Gastrocnemius medialis (tissue), 4 donors: Measurements from ENCODE around the gene CFAP77. TPM values are rescaled to one million over a fixed set of nuclear protein-coding genes. Genes with fewer than 3 reads are reported as not detected.

Source experiments
- ATAC-seq, 2 donors: fragments of 150-250 bp; one replicate each; pipeline ENCODE4 v1.9.1; 2016
- DNase-seq, 2 donors: peaks; one replicate each; pipeline ENCODE4 v3.0.0-alpha.2; 2019
- H3K27ac ChIP-seq, 4 donors: fragments of 200-600 bp; sonication (generic); 1 replicate in 1 of 4; 2 replicates in 3 of 4; pipeline ENCODE4 v1.5.1; 2016 to 2018; ENCODE audit warnings: mild to moderate bottlenecking in 2 of 4, moderate library complexity in 1 of 4
- H3K27me3 ChIP-seq, 3 donors: fragments of 200-600 bp; sonication (generic) in 2 of 3; 1 replicate in 1 of 3; 2 replicates in 2 of 3; pipeline versions ENCODE4 v1.5.1 to v1.6.0; 2016 to 2019; ENCODE audit warnings: mild to moderate bottlenecking in 1 of 3, moderate library complexity in 1 of 3
- H3K36me3 ChIP-seq, 2 donors: fragments of 200-600 bp; sonication (generic) in 1 of 2; one replicate each; pipeline ENCODE4 v1.5.1; 2017 to 2018
- H3K4me1 ChIP-seq, 2 donors: fragments of 200-600 bp; sonication (generic) in 1 of 2; one replicate each; pipeline ENCODE4 v1.5.1; 2016 to 2017; ENCODE audit warnings: mild to moderate bottlenecking in 2 of 2
- H3K4me3 ChIP-seq, 4 donors: fragments of 200-600 bp; sonication (generic) in 3 of 4; 1 replicate in 1 of 4; 2 replicates in 3 of 4; pipeline ENCODE4 v1.5.1; 2016 to 2019; ENCODE audit warnings: mild to moderate bottlenecking in 2 of 4
- H3K9me3 ChIP-seq, 3 donors: fragments of 200-600 bp; sonication (generic) in 2 of 3; 1 replicate in 1 of 3; 2 replicates in 2 of 3; pipeline ENCODE4 v1.5.1; 2016 to 2019
- POLR2A ChIP-seq, 2 donors: fragments of 450-650 bp; IDR thresholded peaks; one replicate each; pipeline ENCODE4 v1.6.1; 2017; ENCODE audit warnings: antibody characterized with exemption in 2 of 2, mild to moderate bottlenecking in 2 of 2, moderate library complexity in 2 of 2
- in situ Hi-C, 4 donors: fragments of 200-750 bp; cut with MboI; loops; one replicate each; pipeline versions ENCODE4 v1.15.0 to v1.8.0; 2017; ENCODE audit warnings: low sequenced_read_pairs in 4 of 4
- intact Hi-C: fragments of 100-400 bp; cut with DNase I; formaldehyde crosslinking; loops from one replicate; pipeline ENCODE4 v1.15.1; 2023; ENCODE audit warnings: low total_unique reads
- total RNA-seq, 4 donors: library from RNA; depleted of rRNA; stranded (reverse); fragments of >200 nt; gene quantifications; one replicate each; pipeline versions ENCODE4 v1.1.0 to v1.2.3, GENCODE V29; 2016
- TF ChIP-seq, protein P1 (sequence below), 5 experiments: fragments of 450-650 bp in 3 of 5; fragments of 200-600 bp in 2 of 5; sonication (generic) in 2 of 5; IDR thresholded peaks in 4 of 5; conservative IDR thresholded peaks in 1 of 5; 1 replicate in 4 of 5; 2 replicates in 1 of 5; pipeline ENCODE4 v1.5.1; 2016 to 2019; ENCODE audit warnings: antibody characterized with exemption in 5 of 5, mild to moderate bottlenecking in 3 of 5, moderate library complexity in 3 of 5

CFAP77 gene
- total RNA-seq, 4 donors from 2014 or later: not detected

DNA sequence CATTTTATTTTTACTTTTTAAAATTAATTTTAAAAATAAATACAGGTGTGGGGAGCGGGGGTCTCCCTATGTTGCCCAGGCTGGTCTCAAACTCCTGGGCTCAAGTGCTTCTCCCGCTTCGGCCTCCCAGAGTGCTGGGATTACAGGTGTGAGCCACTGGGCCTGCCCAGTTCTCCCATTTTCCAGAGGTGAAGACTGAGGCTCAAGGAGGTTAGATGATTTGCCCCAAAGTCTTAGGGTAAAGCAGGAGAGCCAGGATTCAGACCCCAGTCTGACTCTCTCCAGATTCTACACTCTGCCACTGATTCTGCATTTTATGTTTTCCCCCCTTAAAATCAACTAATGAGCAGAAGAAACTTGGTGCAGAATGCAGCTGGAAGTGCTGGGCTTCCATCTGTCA lies 36.9 kb downstream of the CFAP77 start:
- intact Hi-C loops (no loop called here), in situ Hi-C loops (no loop called here)

DNA sequence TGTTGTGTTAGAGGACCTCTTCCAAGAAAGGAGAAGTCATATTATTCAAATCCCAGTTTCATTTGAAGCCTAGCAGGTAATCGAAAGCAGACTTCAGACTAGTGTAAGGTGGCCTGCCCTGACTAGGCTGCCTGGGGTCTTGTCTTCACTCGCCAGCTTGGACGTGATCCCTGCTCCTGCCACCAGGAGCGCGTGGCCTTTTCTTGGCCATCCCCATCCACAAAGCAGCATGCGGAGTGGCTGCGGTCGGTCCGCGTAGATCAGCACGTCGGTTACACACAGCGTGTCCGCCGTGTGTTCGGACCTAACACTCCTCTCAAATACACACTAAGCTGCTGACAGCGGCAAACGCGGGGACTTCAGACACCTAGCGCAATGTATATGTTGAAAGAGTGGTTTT lies 37.3 kb downstream of the CFAP77 start:
- peaks cover 0 to 25% (median 24%) of the 10 kb centered on the region in 3 donors for H3K27me3 ChIP-seq
- no peaks in the 10 kb centered on the region for H3K4me1 ChIP-seq
- in situ Hi-C loops: no loop called here
- intact Hi-C loops: no loop called here
- DNase-seq (no peak), ATAC-seq (no peak)
- H3K36me3 ChIP-seq: no peaks in the 10 kb centered on the region
- H3K9me3 ChIP-seq: no peaks in the 10 kb centered on the region
- TF ChIP-seq POLR2A (IDR thresholded peaks at IDR 0.05): no peak
- TF ChIP-seq, protein P1, sequence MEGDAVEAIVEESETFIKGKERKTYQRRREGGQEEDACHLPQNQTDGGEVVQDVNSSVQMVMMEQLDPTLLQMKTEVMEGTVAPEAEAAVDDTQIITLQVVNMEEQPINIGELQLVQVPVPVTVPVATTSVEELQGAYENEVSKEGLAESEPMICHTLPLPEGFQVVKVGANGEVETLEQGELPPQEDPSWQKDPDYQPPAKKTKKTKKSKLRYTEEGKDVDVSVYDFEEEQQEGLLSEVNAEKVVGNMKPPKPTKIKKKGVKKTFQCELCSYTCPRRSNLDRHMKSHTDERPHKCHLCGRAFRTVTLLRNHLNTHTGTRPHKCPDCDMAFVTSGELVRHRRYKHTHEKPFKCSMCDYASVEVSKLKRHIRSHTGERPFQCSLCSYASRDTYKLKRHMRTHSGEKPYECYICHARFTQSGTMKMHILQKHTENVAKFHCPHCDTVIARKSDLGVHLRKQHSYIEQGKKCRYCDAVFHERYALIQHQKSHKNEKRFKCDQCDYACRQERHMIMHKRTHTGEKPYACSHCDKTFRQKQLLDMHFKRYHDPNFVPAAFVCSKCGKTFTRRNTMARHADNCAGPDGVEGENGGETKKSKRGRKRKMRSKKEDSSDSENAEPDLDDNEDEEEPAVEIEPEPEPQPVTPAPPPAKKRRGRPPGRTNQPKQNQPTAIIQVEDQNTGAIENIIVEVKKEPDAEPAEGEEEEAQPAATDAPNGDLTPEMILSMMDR (IDR thresholded peaks at IDR 0.05 in 4 of 5, conservative IDR thresholded peaks at IDR 0.05 in 1 of 5): no peak
- no peak overlapping the region for H3K4me3 ChIP-seq
- no peak overlapping the region for H3K27ac ChIP-seq

More for the DNA sequence above, 36.9 kb downstream of the CFAP77 start:
- ATAC-seq (no peak), DNase-seq (no peak)
- H3K27me3 ChIP-seq: peaks cover 0 to 30% (median 24%) of the 10 kb centered on the region in 3 donors
- no peaks in the 10 kb centered on the region for H3K4me1 ChIP-seq
- no peaks in the 10 kb centered on the region for H3K9me3 ChIP-seq
- H3K36me3 ChIP-seq: no peaks in the 10 kb centered on the region
- no peak overlapping the region for H3K4me3 ChIP-seq
- TF ChIP-seq, protein P1 (IDR thresholded peaks at IDR 0.05 in 4 of 5, conservative IDR thresholded peaks at IDR 0.05 in 1 of 5): no peak
- no peak overlapping the region for H3K27ac ChIP-seq

DNA sequence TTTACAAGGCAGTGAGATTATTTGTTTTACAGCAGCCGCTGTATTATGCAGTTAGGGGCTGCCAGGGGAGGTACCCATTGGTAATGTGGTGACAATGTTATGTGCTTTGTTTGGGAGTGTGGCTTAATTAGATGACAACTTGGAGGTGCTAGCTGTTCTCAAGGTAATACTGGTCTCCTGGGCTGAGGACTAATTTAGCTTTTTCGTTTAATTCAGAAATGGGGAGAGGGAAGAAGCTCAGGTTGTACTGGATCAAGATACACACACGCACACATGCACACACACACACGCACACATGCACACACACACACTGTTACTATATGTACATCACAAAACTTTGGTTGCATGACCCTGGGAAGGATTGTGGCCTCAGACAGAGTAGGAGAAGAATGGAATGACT lies 37.9 kb downstream of the CFAP77 start:
- intact Hi-C loops: no loop called here
- H3K36me3 ChIP-seq: no peaks in the 10 kb centered on the region
- in situ Hi-C loops: no loop called here
- H3K4me3 ChIP-seq: no peak overlapping the region
- peaks cover 0 to 21% (median 21%) of the 10 kb centered on the region in 3 donors for H3K27me3 ChIP-seq
- ATAC-seq: no peak
- H3K9me3 ChIP-seq: no peaks in the 10 kb centered on the region
- H3K4me1 ChIP-seq: no peaks in the 10 kb centered on the region
- no peak for DNase-seq
- no peak overlapping the region for H3K27ac ChIP-seq
- TF ChIP-seq POLR2A (IDR thresholded peaks at IDR 0.05): no peak
- TF ChIP-seq, protein P1 (IDR thresholded peaks at IDR 0.05 in 4 of 5, conservative IDR thresholded peaks at IDR 0.05 in 1 of 5): no peak

DNA sequence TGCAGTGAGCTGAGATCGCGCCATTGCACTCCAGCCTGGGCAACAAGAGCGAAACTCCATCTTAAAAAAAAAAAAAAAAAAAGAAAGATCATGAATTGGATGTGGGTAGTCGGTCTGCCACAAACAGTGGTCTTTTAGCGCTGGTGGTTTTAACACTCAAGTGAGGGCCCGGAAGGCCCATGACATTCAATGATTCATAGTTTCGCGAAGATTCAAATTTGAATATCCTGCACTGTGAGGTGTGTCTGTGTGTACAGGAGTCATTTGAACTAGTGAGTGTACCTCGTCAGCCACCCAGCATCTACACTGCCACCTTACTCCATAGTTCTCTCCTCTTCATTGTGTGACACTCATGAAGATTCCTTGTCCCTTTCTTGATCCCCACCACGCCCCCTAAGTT lies 41.3 kb downstream of the CFAP77 start:
- TF ChIP-seq, protein P1 (IDR thresholded peaks at IDR 0.05 in 4 of 5, conservative IDR thresholded peaks at IDR 0.05 in 1 of 5): no peak
- TF ChIP-seq POLR2A (IDR thresholded peaks at IDR 0.05): no peak
- Histone ChIP-seq H3K4me3 (no peak overlapping the region), H3K27me3 (peaks cover 0 to 14% (median 7%) of the 10 kb centered on the region in 3 donors), H3K9me3 (no peaks in the 10 kb centered on the region), H3K27ac (no peak overlapping the region), H3K4me1 (no peaks in the 10 kb centered on the region), H3K36me3 (no peaks in the 10 kb centered on the region)
- no peak for DNase-seq
- no peak for ATAC-seq
- in situ Hi-C loops: no loop called here
- intact Hi-C loops: no loop called here

DNA sequence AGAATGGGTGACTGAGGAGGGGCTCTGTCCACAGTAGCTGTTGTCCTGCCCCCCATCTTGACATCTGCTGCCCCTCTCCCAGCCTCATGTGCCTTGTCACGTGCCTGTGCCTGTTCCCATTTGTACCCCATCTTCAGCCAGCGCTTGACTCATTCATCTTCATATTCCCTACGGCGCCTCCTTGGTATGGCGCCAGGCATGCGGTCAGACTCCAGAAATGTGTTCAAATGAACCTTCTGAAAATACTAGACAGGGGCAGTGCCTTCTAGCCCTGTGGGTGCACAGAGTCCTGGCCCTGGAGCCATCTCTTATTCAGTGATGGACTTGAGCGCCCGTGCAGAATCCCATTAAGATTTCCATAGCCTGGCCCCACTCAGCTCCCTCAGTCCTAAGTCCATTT lies 46.2 kb downstream of the CFAP77 start:
- Histone ChIP-seq H3K4me3 (no peak overlapping the region), H3K4me1 (no peaks in the 10 kb centered on the region), H3K36me3 (no peaks in the 10 kb centered on the region), H3K27me3 (peaks cover 10 to 31% (median 27%) of the 10 kb centered on the region in 3 donors), H3K9me3 (no peaks in the 10 kb centered on the region), H3K27ac (no peak overlapping the region)
- no peak for TF ChIP-seq POLR2A (IDR thresholded peaks at IDR 0.05)
- TF ChIP-seq, protein P1 (IDR thresholded peaks at IDR 0.05 in 4 of 5, conservative IDR thresholded peaks at IDR 0.05 in 1 of 5): no peak
- no peak for DNase-seq
- intact Hi-C loops: no loop called here
- in situ Hi-C loops: no loop called here
- no peak for ATAC-seq
